K562 (cell line): ENCODE data around the gene CDKN2B. TPM values are rescaled to one million over a fixed set of nuclear protein-coding genes. Genes with fewer than 3 reads are reported as not detected.

Experiments used
- ATAC-seq: fragments of 200-7000 bp; cut with Tn5 transposase; 3 replicates; pipeline ENCODE4 v1.9.1; 2020; ENCODE audit warnings: moderate library complexity
- BruUV-seq: library from RNA; stranded (reverse); fragments of 400-500 nt; replicated peaks from 2 replicates; lab custom pipeline; 2021; lab: Mats Ljungman, UMichigan
- CTCF ChIA-PET: fragments of 300-600 bp; formaldehyde crosslinking; extraction: SDS; loops from one replicate; lab custom pipeline; 2021; ENCODE audit warnings: low intra/inter-chr PET ratio; lab: Yijun Ruan, JAX
- POLR2A ChIA-PET: fragments of 300-600, 350-650 bp; sonication (Branson Sonifier 250); formaldehyde crosslinking; extraction: SDS; loops from one replicate; lab custom pipeline; 2021; ENCODE audit warnings: antibody characterized with exemption, inconsistent platforms; lab: Yijun Ruan, JAX
- DNase-seq, 4 experiments: peaks; one replicate each; pipeline versions ENCODE4 v3.0.0 to v3.0.0-alpha.2; 2011 to 2018; ENCODE audit warnings: low spot score in 3 of 4, mixed read lengths in 3 of 4; ENCODE audit errors: extremely low read depth in 1 of 4
- FAIRE-seq: peaks from 2 replicates; lab custom pipeline; 2011; peaks lifted over from hg19 to GRCh38; lab: Jason Lieb, UNC
- H2AFZ ChIP-seq: 2 replicates; pipeline ENCODE4 v1.6.0; 2011; ENCODE audit warnings: low read depth, low read length, control low read depth, inconsistent platforms
- H3K27ac ChIP-seq: fragments of 200-600 bp; 3 replicates; pipeline ENCODE4 v1.8.0; 2011; ENCODE audit warnings: low read depth, mild to moderate bottlenecking, control low read depth, inconsistent platforms, low read length, moderate library complexity, mixed read lengths; ENCODE audit errors: extremely low read depth
- H3K27me3 ChIP-seq, 2 experiments: fragments of 300-600 bp in 1 of 2; 2 replicates in 1 of 2; 3 replicates in 1 of 2; pipeline versions ENCODE4 v1.6.0 to v1.8.0; 2011; ENCODE audit warnings: inconsistent platforms in 2 of 2, low read length in 2 of 2, mild to moderate bottlenecking in 1 of 2, mixed read lengths in 1 of 2, moderate library complexity in 1 of 2; ENCODE audit not compliant: control insufficient read depth in 2 of 2, insufficient read depth in 2 of 2
- H3K36me3 ChIP-seq: fragments of 300-600 bp; 3 replicates; pipeline ENCODE4 v1.8.0; 2011; ENCODE audit warnings: mild to moderate bottlenecking, low read length, inconsistent platforms; ENCODE audit not compliant: control insufficient read depth, insufficient read depth
- H3K4me1 ChIP-seq, 2 experiments: fragments of 200-600 bp in 1 of 2; replicated peaks in 1 of 2; 2 replicates in 1 of 2; 3 replicates in 1 of 2; pipeline versions ENCODE4 v1.5.1 to v1.8.0; 2011; ENCODE audit warnings: inconsistent platforms in 2 of 2, low read length in 2 of 2, mild to moderate bottlenecking in 1 of 2, mixed read lengths in 1 of 2, moderate library complexity in 1 of 2; ENCODE audit not compliant: control insufficient read depth in 2 of 2, insufficient read depth in 2 of 2
- H3K4me2 ChIP-seq: 2 replicates; pipeline ENCODE4 v1.6.1; 2011; ENCODE audit warnings: low read length, control low read depth, inconsistent platforms, mixed read lengths; ENCODE audit not compliant: insufficient read depth
- H3K4me3 ChIP-seq: fragments of 200-600 bp; sonication (generic), shearing (Covaris generic); 2 replicates; pipeline ENCODE4 v1.5.1; 2016; ENCODE audit warnings: control low read depth, inconsistent platforms
- H3K79me2 ChIP-seq: fragments of 200-600 bp; 3 replicates; pipeline ENCODE4 v1.8.0; 2011; ENCODE audit warnings: low read length, inconsistent platforms; ENCODE audit not compliant: control insufficient read depth, insufficient read depth
- H3K9ac ChIP-seq, 2 experiments: 2 replicates each; pipeline versions ENCODE4 v1.6.0 to v1.6.1; 2011; ENCODE audit warnings: low read depth in 2 of 2, low read length in 2 of 2, control low read depth in 1 of 2, inconsistent platforms in 1 of 2, mild to moderate bottlenecking in 1 of 2, mixed read lengths in 1 of 2; ENCODE audit not compliant: insufficient read depth in 1 of 2
- H3K9me1 ChIP-seq: one replicate; pipeline ENCODE4 v1.6.0; 2011; ENCODE audit warnings: inconsistent platforms, mild to moderate bottlenecking, low read length, moderate library complexity; ENCODE audit not compliant: control insufficient read depth, insufficient read depth
- H3K9me3 ChIP-seq: replicated peaks from 2 replicates; pipeline ENCODE4 v1.5.1; 2011; ENCODE audit warnings: low read depth, low read length, inconsistent platforms; ENCODE audit not compliant: control insufficient read depth, insufficient read depth
- H4K20me1 ChIP-seq: replicated peaks from 2 replicates; pipeline ENCODE4 v1.6.1; 2011; ENCODE audit warnings: low read length, inconsistent platforms, mixed read lengths; ENCODE audit not compliant: control insufficient read depth, insufficient read depth
- ELF1 ChIP-seq: fragments of 200-800 bp; sonication (Bioruptor generic); IDR thresholded peaks from 2 replicates; pipeline ENCODE4 v1.6.1; 2016; ENCODE audit warnings: missing genetic modification characterization, missing compliant biosample characterization
- FOXJ2 ChIP-seq: fragments of 200-800 bp; sonication (Bioruptor generic); IDR thresholded peaks from 2 replicates; pipeline ENCODE4 v1.6.1; 2016; ENCODE audit warnings: missing genetic modification characterization, missing compliant biosample characterization
- GTF2B ChIP-seq: IDR thresholded peaks from 2 replicates; pipeline ENCODE4 v1.6.1; 2011; ENCODE audit not compliant: insufficient read length; ENCODE audit errors: extremely low read depth
- HMG20B ChIP-seq: fragments of 250-450 bp; sonication (Bioruptor Pico); IDR thresholded peaks from 2 replicates; pipeline ENCODE4 v1.5.0; 2021; ENCODE audit warnings: mild to moderate bottlenecking
- IFI16 ChIP-seq: fragments of 250-450 bp; sonication (Bioruptor Pico); IDR thresholded peaks from 2 replicates; pipeline ENCODE4 v2.1.2; 2022; ENCODE audit warnings: mild to moderate bottlenecking, inconsistent platforms
- MAFK ChIP-seq: IDR thresholded peaks from 2 replicates; pipeline ENCODE4 v1.6.1; 2011; ENCODE audit warnings: low read length, improper control_type of control experiment
- ZBTB7A ChIP-seq: IDR thresholded peaks from 2 replicates; pipeline ENCODE4 v1.6.1; 2011; ENCODE audit warnings: low read depth, mild to moderate bottlenecking, low read length, moderate library complexity, borderline replicate concordance; ENCODE audit not compliant: control insufficient read depth
- ZC3H8 ChIP-seq: fragments of 450-650 bp; IDR thresholded peaks from 2 replicates; pipeline ENCODE4 v1.6.1; 2017
- ZNF57 ChIP-seq: fragments of 450-650 bp; formaldehyde crosslinking; IDR thresholded peaks from 2 replicates; pipeline ENCODE4 v1.4.0; 2020; ENCODE audit warnings: mild to moderate bottlenecking, moderate library complexity
- ZNF655 ChIP-seq: fragments of 250-450 bp; sonication (Bioruptor Pico); IDR thresholded peaks from 2 replicates; pipeline ENCODE4 v1.5.0; 2021
- whole genome bisulfite sequencing: fragments of 100-300 bp; shearing (Covaris generic); methylation state at CpG from one replicate; pipeline ENCODE4 v1.1.6; 2016; ENCODE audit warnings: low coverage, mixed read lengths; ENCODE audit not compliant: insufficient coverage; ENCODE audit errors: missing lambda C conversion rate; 5-methylcytosine and 5-hydroxymethylcytosine counted together
- in situ Hi-C: fragments of 300-500 bp; cut with MboI; formaldehyde crosslinking; loops from 4 replicates; pipeline ENCODE4 v1.15.0; 2018; ENCODE audit warnings: inconsistent platforms, mixed read lengths
- intact Hi-C: fragments of 100-400 bp; cut with micrococcal nuclease; formaldehyde crosslinking; loops from 2 replicates; pipeline ENCODE4 v1.14.2; 2022
- polyA plus RNA-seq, 8 experiments: library from polyadenylated mRNA; depleted of rRNA in 4 of 8; stranded (reverse) in 5 of 8; unstranded in 3 of 8; fragments of >200 nt; fragmentation: Nextera tagmentation in 2 of 8; fragmentation: Illumina TruSeq in 1 of 8; extraction: Ambion mirVana in 2 of 8; extraction: Trizol in 1 of 8; gene quantifications; 2 replicates each; pipeline versions ENCODE4 v1.2.1 to v1.2.3, GENCODE V29; 2011 to 2014; ENCODE audit warnings: inconsistent platforms in 1 of 8, missing spikeins in 1 of 8
- total RNA-seq, 7 experiments: library from RNA; depleted of rRNA in 6 of 7; stranded (reverse); fragments of >200 nt in 6 of 7; fragmentation: Illumina TruSeq in 2 of 7; extraction: Trizol in 2 of 7; gene quantifications; 2 replicates each; pipeline versions ENCODE4 v1.2.1 to v1.2.3, GENCODE V29; 2011 to 2021; ENCODE audit warnings: low replicate concordance in 1 of 7
- TF ChIP-seq, protein P1 (sequence below): fragments of 450-650 bp; IDR thresholded peaks from 2 replicates; pipeline ENCODE4 v1.6.1; 2016; ENCODE audit warnings: low read depth

The CDKN2B gene
- total and polyA plus RNA-seq, 9 of the 15 experiments (the other 6 are each of a cell fraction or from before 2014, with no cell fraction given): not detected

GRCh38 chr9:22002038-22002437, 7.1 kb downstream of the CDKN2B start:
- no peak for FAIRE-seq
- H3K27me3 ChIP-seq: no peaks in the 10 kb centered on the region
- H3K36me3 ChIP-seq: no peaks in the 10 kb centered on the region
- in situ Hi-C loops (no loop called here), intact Hi-C loops (no loop called here)
- H3K4me3 ChIP-seq: no peak overlapping the region
- H3K9me1 ChIP-seq: no peaks in the 10 kb centered on the region
- ATAC-seq: no peak
- no TSS peak for BruUV-seq
- no peak for DNase-seq
- POLR2A ChIA-PET: no interaction called here
- TF ChIP-seq ZC3H8 (no peak), FOXJ2 (no peak), ZBTB7A (no peak), GTF2B (no peak), ZNF655 (CRISPR knock-in tag) (no peak), MAFK (no peak), IFI16 (CRISPR knock-in tag) (no peak), HMG20B (CRISPR knock-in tag) (no peak), ELF1 (tag) (no peak), ZNF57 (CRISPR knock-in tag) (no peak)
- TF ChIP-seq, protein P1, sequence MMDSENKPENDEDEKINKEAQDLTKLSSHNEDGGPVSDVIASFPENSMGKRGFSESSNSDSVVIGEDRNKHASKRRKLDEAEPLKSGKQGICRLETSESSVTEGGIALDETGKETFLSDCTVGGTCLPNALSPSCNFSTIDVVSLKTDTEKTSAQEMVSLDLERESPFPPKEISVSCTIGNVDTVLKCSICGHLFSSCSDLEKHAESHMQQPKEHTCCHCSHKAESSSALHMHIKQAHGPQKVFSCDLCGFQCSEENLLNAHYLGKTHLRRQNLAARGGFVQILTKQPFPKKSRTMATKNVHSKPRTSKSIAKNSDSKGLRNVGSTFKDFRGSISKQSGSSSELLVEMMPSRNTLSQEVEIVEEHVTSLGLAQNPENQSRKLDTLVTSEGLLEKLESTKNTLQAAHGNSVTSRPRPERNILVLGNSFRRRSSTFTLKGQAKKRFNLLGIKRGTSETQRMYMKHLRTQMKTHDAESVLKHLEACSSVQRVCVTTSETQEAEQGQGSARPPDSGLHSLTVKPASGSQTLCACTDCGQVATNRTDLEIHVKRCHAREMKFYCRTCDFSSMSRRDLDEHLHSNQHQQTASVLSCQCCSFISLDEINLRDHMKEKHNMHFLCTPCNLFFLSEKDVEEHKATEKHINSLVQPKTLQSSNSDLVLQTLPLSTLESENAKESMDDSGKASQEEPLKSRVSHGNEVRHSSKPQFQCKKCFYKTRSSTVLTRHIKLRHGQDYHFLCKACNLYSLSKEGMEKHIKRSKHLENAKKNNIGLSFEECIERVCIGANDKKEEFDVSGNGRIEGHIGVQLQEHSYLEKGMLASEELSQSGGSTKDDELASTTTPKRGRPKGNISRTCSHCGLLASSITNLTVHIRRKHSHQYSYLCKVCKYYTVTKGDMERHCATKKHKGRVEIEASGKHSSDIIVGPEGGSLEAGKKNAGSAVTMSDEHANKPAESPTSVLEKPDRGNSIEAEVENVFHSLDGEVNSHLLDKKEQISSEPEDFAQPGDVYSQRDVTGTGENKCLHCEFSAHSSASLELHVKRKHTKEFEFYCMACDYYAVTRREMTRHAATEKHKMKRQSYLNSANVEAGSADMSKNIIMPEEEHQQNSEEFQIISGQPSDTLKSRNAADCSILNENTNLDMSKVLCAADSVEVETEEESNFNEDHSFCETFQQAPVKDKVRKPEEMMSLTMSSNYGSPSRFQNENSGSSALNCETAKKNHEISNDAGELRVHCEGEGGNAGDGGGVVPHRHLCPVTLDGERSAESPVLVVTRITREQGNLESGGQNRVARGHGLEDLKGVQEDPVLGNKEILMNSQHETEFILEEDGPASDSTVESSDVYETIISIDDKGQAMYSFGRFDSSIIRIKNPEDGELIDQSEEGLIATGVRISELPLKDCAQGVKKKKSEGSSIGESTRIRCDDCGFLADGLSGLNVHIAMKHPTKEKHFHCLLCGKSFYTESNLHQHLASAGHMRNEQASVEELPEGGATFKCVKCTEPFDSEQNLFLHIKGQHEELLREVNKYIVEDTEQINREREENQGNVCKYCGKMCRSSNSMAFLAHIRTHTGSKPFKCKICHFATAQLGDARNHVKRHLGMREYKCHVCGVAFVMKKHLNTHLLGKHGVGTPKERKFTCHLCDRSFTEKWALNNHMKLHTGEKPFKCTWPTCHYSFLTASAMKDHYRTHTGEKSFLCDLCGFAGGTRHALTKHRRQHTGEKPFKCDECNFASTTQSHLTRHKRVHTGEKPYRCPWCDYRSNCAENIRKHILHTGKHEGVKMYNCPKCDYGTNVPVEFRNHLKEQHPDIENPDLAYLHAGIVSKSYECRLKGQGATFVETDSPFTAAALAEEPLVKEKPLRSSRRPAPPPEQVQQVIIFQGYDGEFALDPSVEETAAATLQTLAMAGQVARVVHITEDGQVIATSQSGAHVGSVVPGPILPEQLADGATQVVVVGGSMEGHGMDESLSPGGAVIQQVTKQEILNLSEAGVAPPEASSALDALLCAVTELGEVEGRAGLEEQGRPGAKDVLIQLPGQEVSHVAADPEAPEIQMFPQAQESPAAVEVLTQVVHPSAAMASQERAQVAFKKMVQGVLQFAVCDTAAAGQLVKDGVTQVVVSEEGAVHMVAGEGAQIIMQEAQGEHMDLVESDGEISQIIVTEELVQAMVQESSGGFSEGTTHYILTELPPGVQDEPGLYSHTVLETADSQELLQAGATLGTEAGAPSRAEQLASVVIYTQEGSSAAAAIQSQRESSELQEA: no peak
- H2AFZ ChIP-seq: no peak overlapping the region
- no peaks in the 10 kb centered on the region for H3K9me3 ChIP-seq
- H3K4me1 ChIP-seq: no peaks in the 10 kb centered on the region
- no peak overlapping the region for H3K27ac ChIP-seq
- no peak overlapping the region for H3K4me2 ChIP-seq
- CTCF ChIA-PET: no interaction called here
- H3K9ac ChIP-seq: no peak overlapping the region
- H4K20me1 ChIP-seq: no peaks in the 10 kb centered on the region
- H3K79me2 ChIP-seq: no peaks in the 10 kb centered on the region
- no CpG with 5 or more reads among the region's 1 CpG for WGBS
